ENCODE results near the gene SNRPF.
A peak's percentile ranks its signal among the peaks of the same experiment; 100 is the strongest.
"Not testable (repeated sequence)": the region's sequence is repeated elsewhere in the genome, so short reads cannot be mapped to it uniquely, and the experiment has no call there.

The SNRPF gene

GRCh38 chr12:95858451-95859343 is at the start of gene SNRPF:
Gene SNRPF (plus strand): TSS chr12:95858952. CDS start chr12:95859074, 122 bp downstream.
- peak; percentile 97 for DNase-seq (ENCODE audit: low spot score)

- DNase-seq (ENCODE audit: low spot score) = no peak
Measured at GRCh38 chr12:95809000-95809680, 49.6 kb upstream of the SNRPF start.

- DNase-seq (ENCODE audit: low spot score) = no peak
Measured at GRCh38 chr12:95810411-95810810, 48.3 kb upstream of the SNRPF start.

- DNase-seq (ENCODE audit: low spot score) = not testable (repeated sequence)
Measured at GRCh38 chr12:95812155-95812554, 46.6 kb upstream of the SNRPF start.

- no peak for DNase-seq (ENCODE audit: low spot score)
Measured at GRCh38 chr12:95815632-95816212, 43.0 kb upstream of the SNRPF start.

- DNase-seq (ENCODE audit: low spot score) = no peak
Measured at GRCh38 chr12:95820096-95820703, 38.6 kb upstream of the SNRPF start.

- no peak for DNase-seq (ENCODE audit: low spot score)
Measured at GRCh38 chr12:95829395-95829794, 29.4 kb upstream of the SNRPF start.

- peak; percentile 39 for DNase-seq (ENCODE audit: low spot score)
Measured at GRCh38 chr12:95830335-95831089, 28.2 kb upstream of the SNRPF start.

GRCh38 chr12:95834572-95834971 is 24.2 kb upstream of the SNRPF start:
- no peak for DNase-seq (ENCODE audit: low spot score)

- DNase-seq (ENCODE audit: low spot score) = no peak
Measured at GRCh38 chr12:95836185-95836609, 22.6 kb upstream of the SNRPF start.

GRCh38 chr12:95836630-95837239 is 22.0 kb upstream of the SNRPF start:
- DNase-seq (ENCODE audit: low spot score) = no peak

- no peak for DNase-seq (ENCODE audit: low spot score)
Measured at GRCh38 chr12:95837240-95838038, 21.3 kb upstream of the SNRPF start.

GRCh38 chr12:95838125-95838524 is 20.6 kb upstream of the SNRPF start:
- DNase-seq (ENCODE audit: low spot score) = no peak

GRCh38 chr12:95842426-95842825 is 16.3 kb upstream of the SNRPF start:
- not testable (repeated sequence) for DNase-seq (ENCODE audit: low spot score)

GRCh38 chr12:95848575-95849388 is 10.0 kb upstream of the SNRPF start:
- no peak for DNase-seq (ENCODE audit: low spot score)

GRCh38 chr12:95851606-95852005 is 7.1 kb upstream of the SNRPF start:
- no peak for DNase-seq (ENCODE audit: low spot score)

GRCh38 chr12:95852133-95852532 is 6.6 kb upstream of the SNRPF start:
- no peak for DNase-seq (ENCODE audit: low spot score)

- DNase-seq (ENCODE audit: low spot score) = no peak
Measured at GRCh38 chr12:95857156-95857555, 1.6 kb upstream of the SNRPF start.

GRCh38 chr12:95857799-95858198 is 953 bp upstream of the SNRPF start:
- no peak for DNase-seq (ENCODE audit: low spot score)

Measured in activated CD4-positive, alpha-beta T cell treated with anti-CD3 and anti-CD28 coated beads, Interleukin-2, Interleukin-4, amounts not matched to agents 100 ng/mL and 50 ng/mL, durations not matched to agents 16 hours and 8 hours (primary cell).